DND-41 (cell line): ENCODE results near the gene ZKSCAN5.

Source experiments
- ATAC-seq: fragments of 200-7000 bp; cut with Tn5 transposase; 3 replicates; pipeline ENCODE4 v1.9.1; 2021; ENCODE audit warnings: low read depth; ENCODE audit not compliant: insufficient read depth
- DNase-seq: peaks from one replicate; pipeline ENCODE4 v3.0.0-alpha.2; 2020
- H2AFZ ChIP-seq: 2 replicates; pipeline ENCODE4 v1.6.0; 2012; ENCODE audit warnings: low read depth, low read length
- H3K27ac ChIP-seq: 2 replicates; pipeline ENCODE4 v1.5.1; 2012; ENCODE audit warnings: low read length, inconsistent platforms
- H3K27me3 ChIP-seq: fragments of 200-600 bp; sonication (generic); 2 replicates; pipeline ENCODE4 v1.6.0; 2012; ENCODE audit warnings: low read length, mild to moderate bottlenecking, inconsistent platforms; ENCODE audit not compliant: insufficient read depth, poor library complexity
- H3K36me3 ChIP-seq: 2 replicates; pipeline ENCODE4 v1.5.1; 2012; ENCODE audit warnings: low read length, inconsistent platforms; ENCODE audit not compliant: insufficient read depth
- H3K4me1 ChIP-seq: 2 replicates; pipeline ENCODE4 v1.5.1; 2012; ENCODE audit warnings: mild to moderate bottlenecking, low read length; ENCODE audit not compliant: insufficient read depth
- H3K4me2 ChIP-seq: 2 replicates; pipeline ENCODE4 v1.6.0; 2012; ENCODE audit warnings: mild to moderate bottlenecking, moderate library complexity, low read length, inconsistent platforms; ENCODE audit not compliant: insufficient read depth
- H3K4me3 ChIP-seq, 2 experiments: fragments of 200-600 bp in 1 of 2; shearing (Covaris generic) in 1 of 2; 2 replicates each; pipeline ENCODE4 v1.5.1; 2012 to 2016; ENCODE audit warnings: inconsistent platforms in 2 of 2, low read length in 2 of 2, mild to moderate bottlenecking in 2 of 2, low read depth in 1 of 2, moderate library complexity in 1 of 2
- H3K79me2 ChIP-seq: 2 replicates; pipeline ENCODE4 v1.6.0; 2012; ENCODE audit warnings: low read length, inconsistent platforms; ENCODE audit not compliant: insufficient read depth
- H3K9ac ChIP-seq: 2 replicates; pipeline ENCODE4 v1.6.0; 2012; ENCODE audit warnings: low read depth, mild to moderate bottlenecking, inconsistent platforms, low read length, moderate library complexity
- H3K9me3 ChIP-seq: 2 replicates; pipeline ENCODE4 v1.5.1; 2012; ENCODE audit warnings: low read length, moderate library complexity, mild to moderate bottlenecking, inconsistent platforms; ENCODE audit not compliant: insufficient read depth, severe bottlenecking
- H4K20me1 ChIP-seq: 2 replicates; pipeline ENCODE4 v1.6.0; 2012; ENCODE audit warnings: low read length; ENCODE audit not compliant: insufficient read depth
- EZH2 ChIP-seq: IDR thresholded peaks from 3 replicates; pipeline ENCODE4 v1.6.1; 2012; ENCODE audit warnings: borderline replicate concordance, low read depth, mild to moderate bottlenecking, moderate library complexity, low read length, inconsistent platforms; ENCODE audit not compliant: severe bottlenecking
- TF ChIP-seq, protein P1 (sequence below): IDR thresholded peaks from 2 replicates; pipeline ENCODE4 v1.5.1; 2012; ENCODE audit warnings: borderline replicate concordance, low read length, moderate library complexity, mild to moderate bottlenecking; ENCODE audit not compliant: poor library complexity, severe bottlenecking; ENCODE audit errors: extremely low read depth

The ZKSCAN5 gene

DNA sequence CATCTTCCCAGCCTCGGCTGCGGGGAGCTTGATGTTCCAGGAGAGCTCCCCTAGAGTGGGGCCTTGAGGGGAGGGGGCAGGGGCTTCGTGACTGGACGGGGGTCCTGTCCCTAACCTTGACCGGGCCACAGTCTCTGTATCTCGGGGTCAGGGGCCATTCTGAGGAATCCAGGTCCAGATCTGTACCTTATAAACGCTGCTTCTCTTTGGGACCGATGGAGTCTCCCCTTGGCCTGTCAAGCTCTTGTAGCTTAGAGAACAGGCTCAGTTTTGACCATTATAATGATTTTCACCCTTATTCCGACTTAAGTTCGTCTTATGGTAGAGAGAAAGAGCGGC lies 831 bp downstream of the ZKSCAN5 start:
- H3K36me3 ChIP-seq: peaks cover 6% of the 10 kb centered on the region; the same call in 1 of the 2 replicates
- peaks cover 56% of the 10 kb centered on the region for H3K79me2 ChIP-seq
- H3K27ac ChIP-seq: peak overlapping the region; percentile 95
- H3K27me3 ChIP-seq: no peaks in the 10 kb centered on the region
- H3K9ac ChIP-seq: peak overlapping the region; percentile 77
- H3K4me2 ChIP-seq: peak overlapping the region; percentile 91
- no peaks in the 10 kb centered on the region for H4K20me1 ChIP-seq
- peak overlapping the region; percentile 49 to 86 for H3K4me3 ChIP-seq
- H3K9me3 ChIP-seq: no peaks in the 10 kb centered on the region
- H2AFZ ChIP-seq: peak overlapping the region; percentile 98
- peaks cover 46% of the 10 kb centered on the region for H3K4me1 ChIP-seq
- no peak for TF ChIP-seq EZH2
- TF ChIP-seq, protein P1, sequence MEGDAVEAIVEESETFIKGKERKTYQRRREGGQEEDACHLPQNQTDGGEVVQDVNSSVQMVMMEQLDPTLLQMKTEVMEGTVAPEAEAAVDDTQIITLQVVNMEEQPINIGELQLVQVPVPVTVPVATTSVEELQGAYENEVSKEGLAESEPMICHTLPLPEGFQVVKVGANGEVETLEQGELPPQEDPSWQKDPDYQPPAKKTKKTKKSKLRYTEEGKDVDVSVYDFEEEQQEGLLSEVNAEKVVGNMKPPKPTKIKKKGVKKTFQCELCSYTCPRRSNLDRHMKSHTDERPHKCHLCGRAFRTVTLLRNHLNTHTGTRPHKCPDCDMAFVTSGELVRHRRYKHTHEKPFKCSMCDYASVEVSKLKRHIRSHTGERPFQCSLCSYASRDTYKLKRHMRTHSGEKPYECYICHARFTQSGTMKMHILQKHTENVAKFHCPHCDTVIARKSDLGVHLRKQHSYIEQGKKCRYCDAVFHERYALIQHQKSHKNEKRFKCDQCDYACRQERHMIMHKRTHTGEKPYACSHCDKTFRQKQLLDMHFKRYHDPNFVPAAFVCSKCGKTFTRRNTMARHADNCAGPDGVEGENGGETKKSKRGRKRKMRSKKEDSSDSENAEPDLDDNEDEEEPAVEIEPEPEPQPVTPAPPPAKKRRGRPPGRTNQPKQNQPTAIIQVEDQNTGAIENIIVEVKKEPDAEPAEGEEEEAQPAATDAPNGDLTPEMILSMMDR: no peak
- ATAC-seq (no peak), DNase-seq (no peak)

DNA sequence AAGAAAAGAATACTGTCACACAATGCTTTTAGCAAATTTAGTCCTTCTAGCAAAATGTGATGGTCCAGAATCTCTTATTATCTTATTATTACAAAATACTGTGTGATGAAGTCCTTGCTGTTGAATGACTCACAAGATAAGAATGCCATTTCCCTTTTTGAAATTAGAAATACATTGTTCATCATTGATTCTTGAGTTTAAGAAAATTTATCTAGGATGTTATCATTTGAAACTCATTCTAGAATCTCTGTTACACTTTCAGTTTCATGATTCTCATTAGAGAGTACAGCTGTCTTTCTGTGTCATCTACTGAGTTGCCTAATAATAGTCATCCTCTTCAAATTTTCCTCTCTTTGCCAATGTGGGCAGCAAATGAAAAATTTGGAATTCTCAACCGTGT lies 9.6 kb downstream of the ZKSCAN5 start:
- Histone ChIP-seq H3K27me3 (no peaks in the 10 kb centered on the region), H3K79me2 (peaks cover 27% of the 10 kb centered on the region), H3K4me1 (no peaks in the 10 kb centered on the region), H3K9me3 (no peaks in the 10 kb centered on the region), H3K4me2 (no peak overlapping the region), H3K27ac (no peak overlapping the region), H3K36me3 (peaks cover 57% of the 10 kb centered on the region), H4K20me1 (no peaks in the 10 kb centered on the region), H3K9ac (no peak overlapping the region), H3K4me3 (no peak overlapping the region), H2AFZ (no peak overlapping the region)
- DNase-seq (no peak), ATAC-seq (no peak)
- no peak for TF ChIP-seq EZH2
- TF ChIP-seq, protein P1: no peak

GRCh38 chr7:99521399-99521798 lies 16.9 kb downstream of the ZKSCAN5 start:
- Histone ChIP-seq H3K9me3 (no peaks in the 10 kb centered on the region), H3K9ac (no peak overlapping the region), H3K4me1 (no peaks in the 10 kb centered on the region), H3K79me2 (no peaks in the 10 kb centered on the region), H3K27ac (no peak overlapping the region), H2AFZ (no peak overlapping the region), H4K20me1 (no peaks in the 10 kb centered on the region), H3K27me3 (no peaks in the 10 kb centered on the region), H3K36me3 (peaks cover 57% of the 10 kb centered on the region), H3K4me2 (no peak overlapping the region), H3K4me3 (no peak overlapping the region)
- DNase-seq (no peak), ATAC-seq (no peak)
- TF ChIP-seq, protein P1: no peak
